Activated CD4-positive, alpha-beta memory T cell treated with anti-CD3 and anti-CD28 coated beads for 36 hours (primary cell): Measurements from ENCODE around the gene PECR. TPM values are rescaled to one million over a fixed set of nuclear protein-coding genes. Genes with fewer than 3 reads are reported as not detected.
A peak's percentile ranks its signal among the peaks of the same experiment; 100 is the strongest.

Source experiments
- CTCF ChIA-PET: fragments of 350-600 bp; sonication (Branson Sonifier 250); formaldehyde crosslinking; loops from one replicate; lab custom pipeline; 2021; ENCODE audit warnings: antibody characterized with exemption, inconsistent platforms; lab: Charles Lee
- POLR2A ChIA-PET: fragments of 350-600 bp; sonication (Branson Sonifier 250); formaldehyde crosslinking; loops from one replicate; lab custom pipeline; 2021; ENCODE audit warnings: antibody characterized with exemption; lab: Charles Lee
- DNase-seq: peaks from one replicate; pipeline ENCODE4 v3.0.0-alpha.2; 2020
- H3K27ac Mint-ChIP-seq: one replicate; pipeline ENCODE4 v1.8.0; 2021; ENCODE audit warnings: mixed read lengths
- H3K27me3 Mint-ChIP-seq: one replicate; pipeline ENCODE4 v1.8.0; 2021; ENCODE audit warnings: mixed read lengths
- H3K36me3 Mint-ChIP-seq: one replicate; pipeline ENCODE4 v1.8.0; 2021; ENCODE audit warnings: mixed read lengths
- H3K4me1 Mint-ChIP-seq: one replicate; pipeline ENCODE4 v1.8.0; 2021; ENCODE audit warnings: low read depth, mixed read lengths
- H3K4me3 Mint-ChIP-seq: one replicate; pipeline ENCODE4 v1.8.0; 2021; ENCODE audit warnings: mild to moderate bottlenecking, mixed read lengths
- H3K9me3 Mint-ChIP-seq: one replicate; pipeline ENCODE4 v1.8.0; 2021; ENCODE audit warnings: mixed read lengths
- intact Hi-C: fragments of 100-400 bp; cut with micrococcal nuclease; formaldehyde crosslinking; loops from one replicate; pipeline ENCODE4 v1.15.1; 2023
- total RNA-seq, 2 experiments: library from RNA; stranded (reverse); gene quantifications; one replicate each; pipeline ENCODE4 v1.2.3, GENCODE V29; 2021

Gene PECR
- 10 to 100 TPM; 23.3 to 27.6 TPM for total RNA-seq

GRCh38 chr2:216081487-216082116 is at the start of gene PECR, which contains the start of gene TMEM169:
Gene PECR, minus strand, starts transcription at chr2:216081809. Its CDS starts 68 bp downstream, at chr2:216081741.
Gene TMEM169, plus strand, starts transcription at chr2:216081919. Its CDS starts 14,045 bp downstream, at chr2:216095964.
- Mint-ChIP-seq H3K9me3 (no peaks in the 10 kb centered on the region), H3K27me3 (no peaks in the 10 kb centered on the region), H3K4me3 (peak within 1 kb of the TSS; percentile 96), H3K4me1 (peaks cover 51% of the 10 kb centered on the region), H3K36me3 (peaks cover 3% of the 10 kb centered on the region), H3K27ac (peak within 1 kb of the TSS; percentile 81)
- ChIA-PET CTCF (interaction anchor here (0.6 to 4.7 kb wide), 9 partner anchors 9 to 69 kb away, joined by 3 to 35 read pairs (median 5); partner anchors contain the start of gene XRCC5), POLR2A (interaction anchor here (1.1 to 1.2 kb wide), 2 partner anchors 28 to 102 kb away, joined by 4 to 7 read pairs; partner anchors contain the start of gene XRCC5)
- peak; percentile 87 for DNase-seq
- intact Hi-C loops: loop anchor here (2.0 kb wide), 2 partner anchors 23 to 49 kb away; no protein-coding TSS in a partner anchor

- POLR2A ChIA-PET: interaction anchor here (0.7 to 1.5 kb wide), 2 partner anchors 10 to 46 kb away, joined by 4 read pairs; no protein-coding TSS in a partner anchor
- peaks cover 71% of the 10 kb centered on the region for H3K36me3 Mint-ChIP-seq
- CTCF ChIA-PET: interaction anchor here (0.6 to 2.3 kb wide), 5 partner anchors 10 to 139 kb away, joined by 3 to 14 read pairs (median 4); partner anchors contain the start of gene XRCC5
- no peak for DNase-seq
- H3K4me1 Mint-ChIP-seq: peaks cover 75% of the 10 kb centered on the region
- H3K27ac Mint-ChIP-seq: no peak overlapping the region
- no peak overlapping the region for H3K4me3 Mint-ChIP-seq
- intact Hi-C loops: loop anchor here (2.0 kb wide), 1 partner anchor 16 kb away; no protein-coding TSS in a partner anchor
- no peaks in the 10 kb centered on the region for H3K27me3 Mint-ChIP-seq
- H3K9me3 Mint-ChIP-seq: no peaks in the 10 kb centered on the region
Observed at GRCh38 chr2:216130346-216130971, 48.9 kb upstream of the PECR start.

GRCh38 chr2:216126943-216127342 is 45.3 kb upstream of the PECR start:
- Mint-ChIP-seq H3K27me3 (no peaks in the 10 kb centered on the region), H3K36me3 (peaks cover 64% of the 10 kb centered on the region), H3K4me3 (no peak overlapping the region), H3K27ac (no peak overlapping the region), H3K4me1 (peaks cover 66% of the 10 kb centered on the region), H3K9me3 (no peaks in the 10 kb centered on the region)
- no peak for DNase-seq
- CTCF ChIA-PET: interaction anchor here (1.5 kb wide), 1 partner anchor 12 kb away, joined by 7 read pairs; no protein-coding TSS in a partner anchor
- intact Hi-C loops: no loop called here
- POLR2A ChIA-PET: no interaction called here

- peak overlapping the region; percentile 91 for H3K27ac Mint-ChIP-seq
- no peaks in the 10 kb centered on the region for H3K27me3 Mint-ChIP-seq
- peaks cover 78% of the 10 kb centered on the region for H3K36me3 Mint-ChIP-seq
- H3K4me3 Mint-ChIP-seq: no peak overlapping the region
- intact Hi-C loops: no loop called here
- H3K9me3 Mint-ChIP-seq: no peaks in the 10 kb centered on the region
- no peak for DNase-seq
- CTCF ChIA-PET: interaction anchor here (1.0 to 6.5 kb wide), 3 partner anchors 9 to 12 kb away, joined by 3 to 50 read pairs (median 6); partner anchors contain the start of gene XRCC5
- peaks cover 80% of the 10 kb centered on the region for H3K4me1 Mint-ChIP-seq
- POLR2A ChIA-PET: interaction anchor here (0.9 kb wide), 1 partner anchor 8 kb away, joined by 3 read pairs; no protein-coding TSS in a partner anchor
Observed at GRCh38 chr2:216121255-216121654, 39.6 kb upstream of the PECR start.

GRCh38 chr2:216119986-216120385 is 38.4 kb upstream of the PECR start:
- Mint-ChIP-seq H3K27me3 (no peaks in the 10 kb centered on the region), H3K27ac (peak overlapping the region; percentile 91), H3K4me3 (peak overlapping the region; percentile 9), H3K36me3 (peaks cover 76% of the 10 kb centered on the region), H3K4me1 (peaks cover 81% of the 10 kb centered on the region), H3K9me3 (no peaks in the 10 kb centered on the region)
- no peak for DNase-seq
- ChIA-PET POLR2A (interaction anchor here (1.0 to 1.6 kb wide), 5 partner anchors 11 to 76 kb away, joined by 3 to 5 read pairs (median 4); partner anchors contain the start of gene XRCC5), CTCF (interaction anchor here (1.0 to 6.5 kb wide), 6 partner anchors 11 to 108 kb away, joined by 4 to 50 read pairs (median 6); partner anchors contain the start of gene XRCC5)
- intact Hi-C loops: loop anchor here (1.0 to 10.0 kb wide), 4 partner anchors 10 to 545 kb away; no protein-coding TSS in a partner anchor

- no peak for DNase-seq
- Mint-ChIP-seq H3K27me3 (peaks cover 2% of the 10 kb centered on the region), H3K4me1 (peaks cover 83% of the 10 kb centered on the region), H3K4me3 (no peak overlapping the region), H3K27ac (peak overlapping the region; percentile 91), H3K9me3 (no peaks in the 10 kb centered on the region), H3K36me3 (peaks cover 78% of the 10 kb centered on the region)
- intact Hi-C loops: loop anchor here (10.0 kb wide), 1 partner anchor 546 kb away; no protein-coding TSS in a partner anchor
- ChIA-PET CTCF (interaction anchor here (1.0 to 6.5 kb wide), 6 partner anchors 10 to 107 kb away, joined by 4 to 50 read pairs (median 6); partner anchors contain the start of gene XRCC5), POLR2A (interaction anchor here (1.0 to 1.6 kb wide), 3 partner anchors 10 to 76 kb away, joined by 3 to 5 read pairs (median 4); partner anchors contain the start of gene XRCC5)
Observed at GRCh38 chr2:216119146-216119545, 37.5 kb upstream of the PECR start.

GRCh38 chr2:216118474-216118873 is 36.9 kb upstream of the PECR start:
- POLR2A ChIA-PET: interaction anchor here (1.2 kb wide), 1 partner anchor 10 kb away, joined by 3 read pairs; the partner anchor contains the start of gene XRCC5

GRCh38 chr2:216117561-216118340 is 36.1 kb upstream of the PECR start:
- Mint-ChIP-seq H3K27ac (peak overlapping the region; percentile 91), H3K27me3 (peaks cover 2% of the 10 kb centered on the region), H3K4me3 (no peak overlapping the region), H3K4me1 (peaks cover 93% of the 10 kb centered on the region), H3K36me3 (peaks cover 84% of the 10 kb centered on the region), H3K9me3 (no peaks in the 10 kb centered on the region)
- intact Hi-C loops: loop anchor here (10.0 kb wide), 1 partner anchor 547 kb away; no protein-coding TSS in a partner anchor
- CTCF ChIA-PET: interaction anchor here (1.0 to 6.5 kb wide), 2 partner anchors 9 to 15 kb away, joined by 3 to 50 read pairs; partner anchors contain the start of gene XRCC5
- POLR2A ChIA-PET: interaction anchor here (1.2 kb wide), 1 partner anchor 9 kb away, joined by 3 read pairs; the partner anchor contains the start of gene XRCC5
- no peak for DNase-seq

More at GRCh38 chr2:216118474-216118873, 36.9 kb upstream of the PECR start:
- Mint-ChIP-seq H3K36me3 (peaks cover 81% of the 10 kb centered on the region), H3K4me3 (no peak overlapping the region), H3K27ac (peak overlapping the region; percentile 91), H3K27me3 (peaks cover 2% of the 10 kb centered on the region), H3K4me1 (peaks cover 88% of the 10 kb centered on the region), H3K9me3 (no peaks in the 10 kb centered on the region)
- DNase-seq: no peak
- intact Hi-C loops: loop anchor here (10.0 kb wide), 1 partner anchor 546 kb away; no protein-coding TSS in a partner anchor
- CTCF ChIA-PET: interaction anchor here (1.0 to 6.5 kb wide), 2 partner anchors 9 to 14 kb away, joined by 3 to 50 read pairs; partner anchors contain the start of gene XRCC5

- H3K4me3 Mint-ChIP-seq: peak overlapping the region; percentile 51
- peaks cover 95% of the 10 kb centered on the region for H3K4me1 Mint-ChIP-seq
- H3K27ac Mint-ChIP-seq: peak overlapping the region; percentile 91
- CTCF ChIA-PET: no interaction called here
- peaks cover 2% of the 10 kb centered on the region for H3K27me3 Mint-ChIP-seq
- DNase-seq: no peak
- POLR2A ChIA-PET: no interaction called here
- H3K9me3 Mint-ChIP-seq: no peaks in the 10 kb centered on the region
- intact Hi-C loops: loop anchor here (10.0 kb wide), 1 partner anchor 548 kb away; no protein-coding TSS in a partner anchor
- H3K36me3 Mint-ChIP-seq: peaks cover 83% of the 10 kb centered on the region
Observed at GRCh38 chr2:216116418-216116817, 34.8 kb upstream of the PECR start.

- ChIA-PET POLR2A (no interaction called here), CTCF (interaction anchor here (0.6 to 7.6 kb wide), 19 partner anchors 9 to 109 kb away, joined by 3 to 48 read pairs (median 3); partner anchors contain the start of genes PECR and TMEM169)
- Mint-ChIP-seq H3K9me3 (no peaks in the 10 kb centered on the region), H3K4me1 (peaks cover 93% of the 10 kb centered on the region), H3K27me3 (peaks cover 2% of the 10 kb centered on the region), H3K36me3 (peaks cover 85% of the 10 kb centered on the region), H3K27ac (peak overlapping the region; percentile 100), H3K4me3 (peak overlapping the region; percentile 86)
- intact Hi-C loops: loop anchor here (1.0 to 10.0 kb wide), 5 partner anchors 16 to 550 kb away; partner anchors contain the start of genes RPL37A and SMARCAL1
- DNase-seq: peak; percentile 98
Observed at GRCh38 chr2:216114714-216115531, 33.3 kb upstream of the PECR start.
